Right cardiac atrium (tissue), 5 donors: ENCODE data around the gene ATP2B2. TPM values are rescaled to one million over a fixed set of nuclear protein-coding genes. Genes with fewer than 3 reads are reported as not detected.
"Not testable (repeated sequence)": the region's sequence is repeated elsewhere in the genome, so short reads cannot be mapped to it uniquely, and the experiment has no call there.

ENCODE experiments used
- ATAC-seq, 2 donors: fragments of 200-7000 bp; cut with Tn5 transposase; one replicate each; pipeline versions ENCODE4 v1.8.0 to v1.9.1; 2020; ENCODE audit warnings: moderate library complexity in 2 of 2, mild to moderate bottlenecking in 1 of 2
- DNase-seq, 3 donors: peaks; one replicate each; pipeline ENCODE4 v3.0.0-alpha.2; 2020
- H3K27ac ChIP-seq: one replicate; pipeline ENCODE4 v1.5.1; 2013; ENCODE audit warnings: mild to moderate bottlenecking, low read length, control low read depth, moderate library complexity
- H3K27me3 ChIP-seq: one replicate; pipeline ENCODE4 v1.6.1; 2013; ENCODE audit not compliant: control insufficient read depth, insufficient read depth
- H3K4me1 ChIP-seq: one replicate; pipeline ENCODE4 v1.6.1; 2013; ENCODE audit warnings: low read length; ENCODE audit not compliant: control insufficient read depth, insufficient read depth
- H3K4me3 ChIP-seq: one replicate; pipeline ENCODE4 v1.5.1; 2013; ENCODE audit warnings: low read length, control low read depth
- H3K9me3 ChIP-seq: one replicate; pipeline ENCODE4 v1.6.1; 2013; ENCODE audit warnings: low read length; ENCODE audit not compliant: control insufficient read depth
- WGBS: extraction: QIAGEN DNeasy Blood & Tissue Kit; methylation state at CpG from one replicate; pipeline ENCODE4 v1.1.7; 2013; 5-methylcytosine and 5-hydroxymethylcytosine counted together
- intact Hi-C, 4 donors: fragments of 100-400 bp; cut with DNase I; formaldehyde crosslinking; loops; one replicate each; pipeline versions ENCODE4 v1.11.0 to v1.14.0; 2022 to 2023
- polyA plus RNA-seq: library from polyadenylated mRNA; stranded (reverse); fragments of 200-250 nt; gene quantifications from one replicate; pipeline ENCODE4 v1.2.3, GENCODE V29; 2013
- total RNA-seq, 4 donors: library from RNA; stranded (reverse); fragmentation: NEBNext Ultra II Directional; extraction: Animal tissue kit (Norgen Biotek cat#: 25700); gene quantifications; one replicate each; pipeline ENCODE4 v1.2.1, GENCODE V29; 2021
- donor health status: healthy with polysubstance abuse.
- donor health status: DM: no; HTN: yes; CAD: no.
- donor health status: DM: no; HTN: no; CAD: no.
- donor health status: DM: no; HTN: yes; CAD: no; lungs with severe emphysema.
- donor health status: DM: yes; HTN: yes; CAD: no.

ATP2B2 gene
- total and polyA plus RNA-seq, 5 donors: 0.14 to 0.36 (median 0.20) TPM

DNA sequence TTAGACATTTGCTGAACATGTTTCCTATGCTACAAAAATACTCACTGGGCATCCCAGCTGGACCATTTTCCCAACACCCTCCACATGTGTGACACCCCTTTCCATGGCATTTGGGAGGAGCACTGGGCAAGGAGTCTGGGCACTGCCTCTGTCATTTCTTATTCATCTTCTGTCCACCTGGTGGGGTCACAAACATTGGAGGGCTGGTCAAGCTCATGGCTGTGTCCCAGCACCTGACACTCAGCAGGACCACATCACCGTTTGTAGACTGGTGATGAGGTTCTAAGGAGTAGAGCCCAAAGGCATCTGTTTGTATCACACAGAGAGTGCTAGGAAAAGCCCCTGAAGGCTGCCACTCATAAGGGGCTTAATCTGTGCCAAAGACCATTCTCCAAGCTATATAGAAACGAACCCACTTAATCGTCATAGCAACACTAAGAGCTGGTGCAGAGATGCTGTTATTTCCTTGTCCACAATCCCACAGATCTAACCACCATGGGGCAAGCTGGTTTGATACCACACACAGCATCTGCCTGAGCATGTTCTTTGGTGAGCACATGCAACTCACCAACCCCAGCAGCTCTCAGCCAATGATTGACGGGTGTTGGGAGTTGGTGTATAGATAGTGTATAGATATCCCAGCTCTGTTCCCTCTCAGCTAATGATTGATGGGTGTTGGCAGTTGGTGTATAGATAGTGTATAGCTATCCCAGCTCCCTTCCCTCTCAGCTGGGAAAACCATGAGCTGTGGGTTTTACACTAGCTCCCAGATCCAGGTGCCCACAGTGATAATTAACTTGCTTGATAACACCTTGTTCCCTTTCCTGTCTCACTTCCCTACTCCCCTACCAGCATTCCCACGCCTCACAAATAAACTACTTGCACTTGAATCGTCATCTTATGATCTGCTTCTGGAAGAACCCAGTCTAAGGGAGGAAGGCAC lies 42.7 kb upstream of the ATP2B2 start:
- intact Hi-C loops: no loop called here
- Histone ChIP-seq H3K4me1 (no peaks in the 10 kb centered on the region), H3K27ac (no peak overlapping the region), H3K4me3 (no peak overlapping the region), H3K27me3 (no peaks in the 10 kb centered on the region), H3K9me3 (no peaks in the 10 kb centered on the region)
- WGBS: 35% methylated on average over 6 of the region's 6 CpGs
- ATAC-seq (no peak), DNase-seq (no peak)

DNA sequence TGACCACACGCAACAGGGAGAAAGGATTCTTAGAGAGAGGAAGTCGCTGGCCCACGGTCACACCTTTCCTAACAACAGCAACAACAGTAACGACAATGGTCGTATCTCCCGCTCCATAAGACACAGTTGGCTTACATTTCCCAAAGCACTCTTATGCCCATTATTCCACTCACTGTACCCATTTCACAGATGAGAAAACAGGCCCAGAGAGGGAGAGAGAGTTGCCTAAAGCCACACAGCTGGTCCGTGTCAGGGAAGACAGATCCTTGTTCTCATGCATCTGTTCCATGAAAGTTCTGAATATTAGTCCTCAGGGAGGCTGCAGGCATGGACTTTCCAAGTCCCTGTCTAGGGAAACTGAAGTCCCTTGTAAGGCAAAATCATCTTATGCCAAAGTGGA lies 42.0 kb upstream of the ATP2B2 start:
- H3K4me3 ChIP-seq: no peak overlapping the region
- ATAC-seq (no peak), DNase-seq (no peak)
- no peak overlapping the region for H3K27ac ChIP-seq
- H3K9me3 ChIP-seq: no peaks in the 10 kb centered on the region
- H3K27me3 ChIP-seq: no peaks in the 10 kb centered on the region
- intact Hi-C loops: no loop called here
- no peaks in the 10 kb centered on the region for H3K4me1 ChIP-seq
- 88% methylated on average over 7 of the region's 7 CpGs for WGBS

DNA sequence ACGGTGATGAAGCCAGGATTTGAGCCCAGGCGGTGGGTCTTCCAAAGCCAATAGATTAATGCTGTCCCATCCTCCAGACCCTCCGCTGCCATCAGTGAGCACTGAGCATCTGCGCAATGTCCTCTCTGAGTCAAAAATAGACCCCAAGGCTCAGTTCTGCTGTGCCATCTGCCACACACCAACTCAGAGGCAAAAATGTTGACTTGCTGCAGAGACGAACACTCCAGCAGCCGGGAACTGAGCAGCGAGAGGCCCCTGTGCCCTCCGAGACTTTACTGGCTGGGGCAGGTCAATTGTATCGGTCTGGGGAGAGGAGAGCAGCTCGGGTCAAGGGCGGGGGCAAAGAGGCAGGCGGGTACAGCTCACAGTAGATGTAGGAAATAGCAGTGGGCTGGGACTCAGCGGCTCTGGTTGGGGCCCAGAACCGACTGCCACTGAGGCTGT lies 41.5 kb upstream of the ATP2B2 start:
- no peak overlapping the region for H3K27ac ChIP-seq
- no peak for DNase-seq
- H3K9me3 ChIP-seq: no peaks in the 10 kb centered on the region
- no peaks in the 10 kb centered on the region for H3K27me3 ChIP-seq
- no peaks in the 10 kb centered on the region for H3K4me1 ChIP-seq
- 77% methylated on average over 14 of the region's 14 CpGs for WGBS
- H3K4me3 ChIP-seq: no peak overlapping the region
- intact Hi-C loops: no loop called here
- no peak for ATAC-seq

DNA sequence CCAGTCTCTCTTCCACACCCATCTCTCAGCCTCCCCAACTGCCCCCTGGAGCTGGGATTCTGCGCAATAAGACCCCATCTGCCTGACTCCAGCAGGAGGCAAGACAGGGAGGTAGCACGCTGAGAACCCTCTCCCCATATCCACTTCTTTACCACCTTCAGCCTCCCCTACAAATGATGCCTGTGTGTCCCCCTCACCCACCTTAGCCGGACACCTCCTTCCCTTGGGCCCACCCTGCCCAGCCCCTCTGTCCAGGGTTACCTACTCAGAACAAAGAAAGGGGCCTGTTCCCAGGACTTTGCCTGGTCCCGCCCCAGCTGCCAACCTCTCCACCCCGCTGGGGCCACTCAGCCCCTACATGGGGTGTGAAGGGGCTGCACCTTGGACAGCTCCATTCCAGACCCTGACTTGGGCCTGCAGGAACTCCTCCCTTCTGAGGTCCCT lies 40.8 kb upstream of the ATP2B2 start:
- H3K27me3 ChIP-seq: no peaks in the 10 kb centered on the region
- intact Hi-C loops: no loop called here
- no peaks in the 10 kb centered on the region for H3K4me1 ChIP-seq
- H3K9me3 ChIP-seq: no peaks in the 10 kb centered on the region
- no peak overlapping the region for H3K4me3 ChIP-seq
- ATAC-seq: no peak
- no peak overlapping the region for H3K27ac ChIP-seq
- no peak for DNase-seq
- WGBS: 63% methylated on average over 5 of the region's 5 CpGs

DNA sequence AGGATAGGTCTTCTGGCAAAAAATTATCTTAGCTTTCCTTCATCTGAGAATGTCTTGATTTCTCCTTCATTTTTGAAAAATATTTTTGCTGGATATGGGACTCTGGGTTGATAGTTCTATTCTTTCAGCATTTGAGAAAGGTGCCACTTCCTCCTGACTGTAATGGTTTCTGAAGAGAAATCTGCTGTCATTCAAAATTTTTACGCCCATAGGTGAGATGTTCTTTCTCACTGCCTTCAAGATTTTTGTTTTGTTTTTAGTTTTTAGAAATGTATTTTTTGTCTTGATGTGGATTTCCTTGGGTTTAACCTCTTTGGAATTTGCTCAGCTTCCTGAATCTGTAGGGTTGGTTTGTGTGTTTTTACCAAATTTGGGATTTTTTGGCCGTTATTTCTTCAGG lies 37.1 kb upstream of the ATP2B2 start:
- Histone ChIP-seq H3K27ac (no peak overlapping the region), H3K9me3 (no peaks in the 10 kb centered on the region), H3K4me1 (no peaks in the 10 kb centered on the region), H3K4me3 (no peak overlapping the region), H3K27me3 (no peaks in the 10 kb centered on the region)
- 74% methylated on average over 2 of the region's 2 CpGs for WGBS
- intact Hi-C loops: no loop called here
- DNase-seq (no peak), ATAC-seq (no peak)

DNA sequence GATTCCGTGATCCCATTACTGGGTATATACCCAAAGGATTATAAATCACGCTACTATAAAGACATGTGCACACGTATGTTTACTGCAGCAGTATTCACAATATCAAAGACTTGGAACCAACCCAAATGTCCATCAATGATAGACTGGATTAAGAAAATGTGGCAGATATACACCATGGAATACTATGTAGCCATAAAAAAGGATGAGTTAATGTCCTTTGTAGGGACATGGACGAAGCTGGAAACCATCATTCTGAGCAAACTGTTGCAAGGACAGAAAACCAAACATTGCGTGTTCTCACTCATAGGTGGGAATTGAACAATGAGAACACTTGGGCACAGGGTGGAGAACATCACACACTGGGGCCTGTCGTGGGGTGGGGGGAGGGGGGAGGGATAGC lies 35.0 kb upstream of the ATP2B2 start:
- H3K4me3 ChIP-seq, H3K4me1 ChIP-seq, DNase-seq, H3K9me3 ChIP-seq, intact Hi-C loops, H3K27me3 ChIP-seq, ATAC-seq, H3K27ac ChIP-seq: not testable (repeated sequence)
- WGBS: 80% methylated on average over 6 of the region's 6 CpGs

DNA sequence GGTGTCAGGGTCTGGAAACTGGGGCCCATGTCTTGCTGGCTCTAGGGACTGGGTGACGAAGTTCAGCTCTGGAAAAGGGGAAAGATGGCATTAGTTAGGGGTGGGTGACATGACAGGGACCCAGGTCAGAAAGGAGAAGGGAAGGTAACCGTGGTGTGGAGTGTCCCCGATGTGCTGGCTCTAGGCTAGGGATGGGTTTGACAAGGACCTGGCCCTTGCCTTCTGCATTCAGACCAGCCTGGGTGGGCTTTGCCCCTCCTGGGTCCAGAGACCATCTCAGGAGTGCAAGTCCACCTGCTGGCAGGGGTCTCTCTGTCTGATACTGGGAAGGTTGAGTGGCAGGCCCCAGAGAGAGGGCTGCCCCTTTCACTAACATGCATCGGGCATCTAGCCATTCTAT lies 28.7 kb upstream of the ATP2B2 start:
- no peak overlapping the region for H3K27ac ChIP-seq
- no peaks in the 10 kb centered on the region for H3K4me1 ChIP-seq
- no peak for ATAC-seq
- DNase-seq: no peak
- no peak overlapping the region for H3K4me3 ChIP-seq
- intact Hi-C loops: no loop called here
- H3K9me3 ChIP-seq: no peaks in the 10 kb centered on the region
- no peaks in the 10 kb centered on the region for H3K27me3 ChIP-seq
- 81% methylated on average over 4 of the region's 4 CpGs for WGBS

DNA sequence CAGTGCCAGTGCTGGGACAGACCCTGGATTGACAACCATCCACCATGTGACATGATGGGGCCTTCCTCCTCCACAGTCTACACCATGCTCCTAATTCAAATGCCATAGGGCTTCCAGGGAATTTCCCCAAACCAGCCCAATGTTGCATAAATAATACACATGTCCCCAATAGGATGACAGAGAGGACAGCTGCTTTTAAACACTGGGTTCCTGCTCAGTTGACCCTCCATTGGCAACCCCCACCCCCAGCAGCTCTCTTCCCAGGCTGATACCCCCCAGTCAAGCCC lies 28.3 kb upstream of the ATP2B2 start:
- no peak overlapping the region for H3K27ac ChIP-seq
- no peak for DNase-seq

DNA sequence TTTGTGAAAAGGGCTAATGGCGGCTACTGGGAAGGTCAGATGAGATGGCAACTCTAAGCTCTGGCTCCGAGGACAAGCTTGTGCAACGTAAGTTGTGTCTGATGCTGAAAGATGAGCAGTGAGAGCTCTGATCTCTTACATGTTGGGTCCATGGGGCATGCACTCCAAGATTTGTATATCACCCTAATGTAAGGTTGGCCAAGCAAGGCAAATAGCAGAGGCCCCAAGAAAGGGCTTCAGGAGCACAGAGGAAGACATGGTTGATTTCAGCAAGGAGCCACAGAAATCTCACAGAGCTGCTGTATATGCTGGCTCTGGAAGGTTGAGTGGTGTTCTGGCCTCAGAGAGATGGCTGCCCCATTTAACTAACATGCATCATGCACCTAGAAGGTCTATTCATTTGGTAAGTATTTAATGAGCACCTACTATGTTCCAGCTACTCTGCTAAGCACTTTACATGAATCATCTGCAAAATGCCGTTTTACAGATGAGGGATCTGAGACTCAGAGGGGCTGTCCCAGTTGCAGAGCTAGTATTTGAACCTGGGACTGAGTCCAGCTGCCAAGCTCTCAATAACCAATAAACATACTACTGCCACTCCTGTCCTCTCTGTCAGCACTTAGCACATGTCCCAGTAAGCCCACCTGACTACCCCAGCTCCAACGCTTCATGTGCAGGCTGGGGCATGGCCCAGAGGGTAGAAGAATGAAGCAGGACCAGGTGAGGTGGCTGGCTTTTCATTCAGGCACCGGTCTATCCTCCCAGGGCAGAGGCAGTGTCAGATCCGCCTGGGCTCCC lies 27.8 kb upstream of the ATP2B2 start:
- Histone ChIP-seq H3K9me3 (no peaks in the 10 kb centered on the region), H3K27ac (no peak overlapping the region), H3K4me1 (no peaks in the 10 kb centered on the region), H3K4me3 (no peak overlapping the region), H3K27me3 (no peaks in the 10 kb centered on the region)
- ATAC-seq (no peak), DNase-seq (no peak)
- intact Hi-C loops: no loop called here
- 79% methylated on average over 7 of the region's 7 CpGs for WGBS

More for the DNA sequence above, 28.3 kb upstream of the ATP2B2 start:
- no peak for ATAC-seq
- intact Hi-C loops: no loop called here
- H3K4me1 ChIP-seq: no peaks in the 10 kb centered on the region
- H3K4me3 ChIP-seq: no peak overlapping the region
- no peaks in the 10 kb centered on the region for H3K9me3 ChIP-seq
- H3K27me3 ChIP-seq: no peaks in the 10 kb centered on the region

DNA sequence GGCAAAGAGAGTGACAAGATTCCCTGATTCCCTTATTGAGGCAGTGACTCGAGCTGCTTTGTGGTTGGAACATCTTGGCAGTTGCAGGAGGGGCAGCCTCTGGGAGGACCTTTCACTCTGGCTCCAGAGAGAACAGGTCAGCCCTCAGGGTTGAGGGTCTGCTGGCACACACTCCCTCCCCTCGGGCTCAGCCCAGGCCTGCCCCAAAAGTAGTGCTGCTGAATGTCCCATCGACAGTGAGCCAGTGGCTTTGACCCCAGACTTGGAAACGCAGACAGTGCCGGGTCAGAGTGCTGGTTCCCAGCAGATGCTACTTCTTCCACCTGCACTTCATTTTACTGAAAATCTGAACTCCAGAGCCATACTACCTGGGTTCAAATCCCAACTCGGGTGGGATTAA lies 25.6 kb upstream of the ATP2B2 start:
- WGBS: 57% methylated on average over 6 of the region's 6 CpGs
- no peaks in the 10 kb centered on the region for H3K27me3 ChIP-seq
- no peaks in the 10 kb centered on the region for H3K9me3 ChIP-seq
- H3K4me3 ChIP-seq: no peak overlapping the region
- H3K4me1 ChIP-seq: no peaks in the 10 kb centered on the region
- intact Hi-C loops: no loop called here
- ATAC-seq (no peak), DNase-seq (no peak)
- no peak overlapping the region for H3K27ac ChIP-seq

DNA sequence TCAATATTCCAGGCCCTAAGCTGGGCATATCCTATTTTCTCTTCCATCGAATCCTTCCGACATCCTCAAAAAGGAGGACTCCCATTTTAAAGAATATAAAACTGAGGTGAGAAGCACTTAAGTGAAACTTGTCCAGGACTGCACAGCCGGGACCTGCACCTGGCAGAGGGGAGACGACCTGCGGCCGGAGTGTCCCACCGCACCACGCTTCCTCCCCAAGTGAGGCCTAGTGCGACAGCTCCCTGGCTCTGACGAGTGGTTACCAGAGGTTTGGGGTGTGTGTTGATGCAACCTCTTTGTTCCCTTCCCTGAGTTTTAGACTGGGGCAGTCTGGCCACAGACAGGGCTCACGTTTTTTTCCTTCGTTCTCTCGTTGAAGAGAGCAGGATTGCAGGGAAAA lies 24.9 kb upstream of the ATP2B2 start:
- Histone ChIP-seq H3K27ac (no peak overlapping the region), H3K9me3 (no peaks in the 10 kb centered on the region), H3K4me1 (no peaks in the 10 kb centered on the region), H3K27me3 (no peaks in the 10 kb centered on the region), H3K4me3 (no peak overlapping the region)
- ATAC-seq: no peak
- intact Hi-C loops: no loop called here
- no peak for DNase-seq
- WGBS: 80% methylated on average over 13 of the region's 13 CpGs
